H1 (cell line): ENCODE measurements around the gene IGLL5. TPM values are rescaled to one million over a fixed set of nuclear protein-coding genes. Genes with fewer than 3 reads are reported as not detected.

ENCODE experiments used
- CTCF ChIA-PET: fragments of 300-600 bp; sonication (Branson Sonifier 250); formaldehyde crosslinking; loops from one replicate; lab custom pipeline; 2021; ENCODE audit not compliant: partially characterized antibody; lab: Charles Lee
- POLR2A ChIA-PET: fragments of 300-600 bp; sonication (Branson Sonifier 250); formaldehyde crosslinking; loops from one replicate; lab custom pipeline; 2021; ENCODE audit warnings: inconsistent platforms; ENCODE audit not compliant: partially characterized antibody; lab: Charles Lee
- DNase-seq, 2 experiments: peaks; one replicate each; pipeline versions ENCODE4 v3.0.0 to v3.0.0-alpha.2; 2010 to 2022; ENCODE audit warnings: low spot score in 2 of 2, low read depth in 1 of 2, mixed read lengths in 1 of 2
- FAIRE-seq: peaks from 2 replicates; lab custom pipeline; 2011; peaks lifted over from hg19 to GRCh38; lab: Jason Lieb, UNC
- H2AFZ ChIP-seq: 2 replicates; pipeline ENCODE4 v1.8.1; 2012; ENCODE audit warnings: low read length, inconsistent platforms
- H2AK5ac ChIP-seq: 2 replicates; pipeline ENCODE4 v1.6.1; 2013; ENCODE audit warnings: low read depth, low read length
- H2BK120ac ChIP-seq: replicated peaks from 2 replicates; pipeline ENCODE3; 2013; ENCODE audit warnings: low read depth, low read length, inconsistent platforms
- H2BK12ac ChIP-seq: 2 replicates; pipeline ENCODE4 v1.6.1; 2013; ENCODE audit warnings: low read depth, low read length
- H2BK15ac ChIP-seq: 2 replicates; pipeline ENCODE4 v1.6.1; 2013; ENCODE audit warnings: low read length
- H2BK20ac ChIP-seq: 2 replicates; pipeline ENCODE4 v1.6.1; 2013; ENCODE audit warnings: low read length
- H2BK5ac ChIP-seq: 2 replicates; pipeline ENCODE4 v1.6.1; 2013; ENCODE audit warnings: low read depth, low read length
- H3K14ac ChIP-seq: 2 replicates; pipeline ENCODE4 v1.6.1; 2013; ENCODE audit warnings: inconsistent platforms; ENCODE audit not compliant: insufficient read length
- H3K18ac ChIP-seq: 2 replicates; pipeline ENCODE4 v1.6.1; 2013; ENCODE audit warnings: low read length; ENCODE audit errors: extremely low read depth
- H3K23ac ChIP-seq: 2 replicates; pipeline ENCODE4 v1.6.1; 2013; ENCODE audit warnings: inconsistent platforms; ENCODE audit not compliant: insufficient read length
- H3K23me2 ChIP-seq: 2 replicates; pipeline ENCODE4 v1.6.1; 2013; ENCODE audit warnings: low read depth, low read length
- H3K27ac ChIP-seq: 2 replicates; pipeline ENCODE4 v1.6.1; 2011; ENCODE audit warnings: low read depth, low read length, inconsistent platforms
- H3K27me3 ChIP-seq, 4 experiments: replicated peaks in 1 of 4; 1 replicate in 1 of 4; 2 replicates in 3 of 4; pipeline versions ENCODE4 v1.6.1 to v1.8.1; 2011 to 2013; ENCODE audit warnings: low read length in 3 of 4, mild to moderate bottlenecking in 3 of 4, inconsistent platforms in 2 of 4, mixed read lengths in 2 of 4, moderate library complexity in 1 of 4; ENCODE audit not compliant: control insufficient read depth in 3 of 4, insufficient read depth in 3 of 4; ENCODE audit errors: extremely low read depth in 1 of 4
- H3K36me3 ChIP-seq, 4 experiments: 2 replicates each; pipeline versions ENCODE4 v1.6.1 to v1.8.1; 2011 to 2013; ENCODE audit warnings: mild to moderate bottlenecking in 4 of 4, low read length in 3 of 4, moderate library complexity in 2 of 4, control low read depth in 1 of 4, inconsistent platforms in 1 of 4; ENCODE audit not compliant: insufficient read depth in 4 of 4, control insufficient read depth in 2 of 4
- H3K4ac ChIP-seq: replicated peaks from 2 replicates; pipeline ENCODE3; 2013; ENCODE audit warnings: low read length, low read depth, mixed read lengths, inconsistent platforms; ENCODE audit not compliant: insufficient read length
- H3K4me1 ChIP-seq, 4 experiments: replicated peaks in 1 of 4; 1 replicate in 1 of 4; 2 replicates in 3 of 4; pipeline versions ENCODE4 v1.6.1 to v1.8.1; 2011 to 2013; ENCODE audit warnings: low read length in 3 of 4, inconsistent platforms in 2 of 4, mixed read lengths in 1 of 4; ENCODE audit not compliant: insufficient read depth in 4 of 4, control insufficient read depth in 3 of 4
- H3K4me2 ChIP-seq, 2 experiments: 2 replicates each; pipeline versions ENCODE4 v1.6.1 to v1.8.1; 2011 to 2013; ENCODE audit warnings: low read depth in 2 of 2, low read length in 2 of 2, control low read depth in 1 of 2, inconsistent platforms in 1 of 2, mild to moderate bottlenecking in 1 of 2; ENCODE audit not compliant: insufficient read depth in 1 of 2
- H3K4me3 ChIP-seq, 4 experiments: fragments of 200-600, 300-600 bp in 1 of 4; sonication (generic), shearing (Covaris generic), sonication (Bioruptor Twin) in 1 of 4; 2 replicates each; pipeline versions ENCODE4 v1.5.1 to v1.8.1; 2011 to 2016; ENCODE audit warnings: low read length in 4 of 4, low read depth in 3 of 4, control low read depth in 2 of 4, inconsistent platforms in 2 of 4, mild to moderate bottlenecking in 2 of 4, mixed read lengths in 1 of 4, moderate library complexity in 1 of 4; ENCODE audit not compliant: insufficient read depth in 2 of 4; ENCODE audit errors: extremely low read depth in 1 of 4
- H3K56ac ChIP-seq: replicated peaks from 2 replicates; pipeline ENCODE3; 2013; ENCODE audit warnings: low read depth, mild to moderate bottlenecking, mixed read lengths, low read length, inconsistent platforms; ENCODE audit not compliant: insufficient read length
- H3K79me1 ChIP-seq: 2 replicates; pipeline ENCODE4 v1.6.1; 2013; ENCODE audit warnings: low read depth, low read length, control low read depth
- H3K79me2 ChIP-seq, 2 experiments: 2 replicates each; pipeline versions ENCODE4 v1.6.1 to v1.8.1; 2012 to 2013; ENCODE audit warnings: low read length in 2 of 2, mild to moderate bottlenecking in 2 of 2, inconsistent platforms in 1 of 2; ENCODE audit not compliant: insufficient read depth in 2 of 2, control insufficient read depth in 1 of 2
- H3K9ac ChIP-seq, 4 experiments: replicated peaks in 1 of 4; 1 replicate in 1 of 4; 2 replicates in 3 of 4; pipeline versions ENCODE4 v1.6.1 to v1.8.1; 2011 to 2013; ENCODE audit warnings: low read depth in 3 of 4, low read length in 3 of 4, control low read depth in 2 of 4, mild to moderate bottlenecking in 2 of 4, moderate library complexity in 2 of 4, inconsistent platforms in 1 of 4; ENCODE audit errors: extremely low read depth in 1 of 4
- H3K9me3 ChIP-seq, 2 experiments: 2 replicates each; pipeline versions ENCODE4 v1.6.1 to v1.8.1; 2012 to 2013; ENCODE audit warnings: mild to moderate bottlenecking in 2 of 2, moderate library complexity in 2 of 2, control low read depth in 1 of 2, inconsistent platforms in 1 of 2, low read depth in 1 of 2, low read length in 1 of 2, mixed read lengths in 1 of 2; ENCODE audit not compliant: insufficient read depth in 2 of 2
- H4K20me1 ChIP-seq, 2 experiments: replicated peaks in 1 of 2; 2 replicates each; pipeline versions ENCODE3 to v1.8.1; 2011 to 2013; ENCODE audit warnings: inconsistent platforms in 2 of 2, low read length in 2 of 2, mild to moderate bottlenecking in 1 of 2; ENCODE audit not compliant: insufficient read depth in 2 of 2, control insufficient read depth in 1 of 2
- H4K5ac ChIP-seq: 2 replicates; pipeline ENCODE4 v1.6.1; 2013; ENCODE audit warnings: low read length, low read depth, mixed read lengths, inconsistent platforms; ENCODE audit not compliant: insufficient read length
- H4K8ac ChIP-seq: 2 replicates; pipeline ENCODE4 v1.8.0; 2013; ENCODE audit warnings: mild to moderate bottlenecking, moderate library complexity, low read length, inconsistent platforms; ENCODE audit not compliant: insufficient read depth; ENCODE audit errors: extremely low read depth
- H4K91ac ChIP-seq: replicated peaks from 2 replicates; pipeline ENCODE3; 2013; ENCODE audit warnings: low read length, mixed read lengths, inconsistent platforms; ENCODE audit not compliant: insufficient read length
- CBX8 ChIP-seq: fragments of 300-800, 300-1000 bp; sonication (generic); IDR thresholded peaks from 2 replicates; pipeline ENCODE4 v1.7.1; 2016; ENCODE audit warnings: low read depth, low read length, borderline replicate concordance
- CTBP2 ChIP-seq: IDR thresholded peaks from 2 replicates; pipeline ENCODE4 v1.7.0; 2011; ENCODE audit warnings: borderline replicate concordance, mild to moderate bottlenecking, moderate library complexity, mixed read lengths, low read length; ENCODE audit not compliant: insufficient read depth, insufficient read length
- KDM1A ChIP-seq: fragments of 200-600, 300-600 bp; sonication (generic); IDR thresholded peaks from 2 replicates; pipeline ENCODE4 v1.7.1; 2016; ENCODE audit warnings: mild to moderate bottlenecking, low read length, borderline replicate concordance
- MAX ChIP-seq: IDR thresholded peaks from 2 replicates; pipeline ENCODE4 v1.6.1; 2012; ENCODE audit warnings: inconsistent platforms
- PHF8 ChIP-seq: fragments of 200-600 bp; sonication (generic); conservative IDR thresholded peaks from 2 replicates; pipeline ENCODE4 v1.7.1; 2012; ENCODE audit warnings: low read depth, mild to moderate bottlenecking, inconsistent platforms, low read length, moderate library complexity
- POLR2A ChIP-seq, 2 experiments: IDR thresholded peaks; 1 replicate in 1 of 2; 2 replicates in 1 of 2; pipeline ENCODE4 v1.6.1; 2011; ENCODE audit warnings: low read depth in 2 of 2, low read length in 2 of 2, mild to moderate bottlenecking in 2 of 2; ENCODE audit errors: control extremely low read depth in 1 of 2
- SRF ChIP-seq: IDR thresholded peaks from 2 replicates; pipeline ENCODE4 v1.6.1; 2011; ENCODE audit warnings: mild to moderate bottlenecking, low read depth, low read length, moderate library complexity
- WGBS, 2 experiments: shearing (Covaris generic) in 1 of 2; methylation state at CpG; one replicate each; pipeline versions ENCODE4 v1.1.6 to v1.1.7; 2013 to 2015; ENCODE audit warnings: low lambda C conversion rate in 2 of 2, mixed read lengths in 2 of 2, inconsistent platforms in 1 of 2, low coverage in 1 of 2, missing lambda C conversion rate in 1 of 2; ENCODE audit not compliant: insufficient replicate concordance in 2 of 2, insufficient coverage in 1 of 2, insufficient read length in 1 of 2; ENCODE audit errors: extremely low coverage in 1 of 2, missing lambda C conversion rate in 1 of 2; 5-methylcytosine and 5-hydroxymethylcytosine counted together
- polyA plus RNA-seq, 7 experiments: library from polyadenylated mRNA; depleted of rRNA in 3 of 7; stranded (reverse) in 5 of 7; unstranded in 2 of 7; fragments of >200 nt in 5 of 7; fragments of 200-250 nt in 2 of 7; gene quantifications; 1 replicate in 5 of 7; 2 replicates in 1 of 7; 4 replicates in 1 of 7; pipeline versions ENCODE4 v1.2.1 to v1.2.3, GENCODE V29; 2011 to 2013; ENCODE audit warnings: missing spikeins in 2 of 7, mixed read lengths in 2 of 7
- total RNA-seq: library from RNA; stranded (reverse); fragmentation: NEBNext Ultra II Directional; extraction: Animal tissue kit (Norgen Biotek cat#: 25700); gene quantifications from 2 replicates; pipeline ENCODE4 v1.2.1, GENCODE V29; 2021

The IGLL5 gene
- total and polyA plus RNA-seq, 2 of the 8 experiments (the other 6 are each of a cell fraction or from before 2014, with no cell fraction given) = not detected

- no peak overlapping the region for H3K18ac ChIP-seq
- H4K5ac ChIP-seq = no peak overlapping the region
- H2BK20ac ChIP-seq = no peak overlapping the region
- H4K20me1 ChIP-seq = no peaks in the 10 kb centered on the region
- no peak overlapping the region for H3K27ac ChIP-seq
- no peak overlapping the region for H2BK5ac ChIP-seq
- no peak overlapping the region for H3K9ac ChIP-seq
- POLR2A ChIA-PET = no interaction called here
- peaks cover 11 to 40% (median 24%) of the 10 kb centered on the region in 4 experiments; a peak in 5 of 7 replicates for H3K27me3 ChIP-seq
- CTCF ChIA-PET = interaction anchor here (0.7 kb wide), 1 partner anchor 158 kb away, joined by 3 read pairs; no protein-coding TSS in a partner anchor
- no peak overlapping the region for H2AFZ ChIP-seq
- WGBS, 2 experiments = 72% methylated on average over 9 of the region's 9 CpGs; no CpG with 5 or more reads in 1 of the 2 experiments
- H3K23ac ChIP-seq = no peak overlapping the region
- H3K79me1 ChIP-seq = no peaks in the 10 kb centered on the region
- no peak overlapping the region for H3K56ac ChIP-seq
- H2AK5ac ChIP-seq = no peak overlapping the region
- H3K4ac ChIP-seq = no peak overlapping the region
- no peak for FAIRE-seq
- H3K79me2 ChIP-seq = no peaks in the 10 kb centered on the region
- no peak for DNase-seq
- no peaks in the 10 kb centered on the region for H3K4me1 ChIP-seq
- H4K8ac ChIP-seq = no peak overlapping the region
- H4K91ac ChIP-seq = no peak overlapping the region
- no peak overlapping the region for H2BK15ac ChIP-seq
- H3K4me3 ChIP-seq = no peak overlapping the region
- no peak for TF ChIP-seq CBX8
- no peak for TF ChIP-seq MAX
- TF ChIP-seq POLR2A (IDR thresholded peaks at IDR 0.05; ENCODE audit: control extremely low read depth in 1 of 2, low read depth in 2 of 2, low read length in 2 of 2) = no peak
- TF ChIP-seq SRF = no peak
- no peak for TF ChIP-seq KDM1A
- TF ChIP-seq PHF8 = no peak
- no peak for TF ChIP-seq CTBP2
- TF ChIP-seq, all 59 proteins: peak for 0
- H3K36me3 ChIP-seq = no peaks in the 10 kb centered on the region
- no peak overlapping the region for H3K14ac ChIP-seq
- no peaks in the 10 kb centered on the region for H3K23me2 ChIP-seq
- H2BK12ac ChIP-seq = no peak overlapping the region
- no peak overlapping the region for H3K4me2 ChIP-seq
- peaks cover 24 to 56% of the 10 kb centered on the region in 2 experiments for H3K9me3 ChIP-seq
- no peak overlapping the region for H2BK120ac ChIP-seq
Observed at GRCh38 chr22:22907551-22908494, 20.2 kb downstream of the IGLL5 start.
